Epithelial cell of proximal tubule (primary cell): ENCODE data around the gene SLCO2A1. TPM values are rescaled to one million over a fixed set of nuclear protein-coding genes. Genes with fewer than 3 reads are reported as not detected.

Experiments
- DNase-seq: peaks from one replicate; pipeline ENCODE4 v3.0.0-alpha.2; 2011; ENCODE audit warnings: low read depth
- H3K4me3 ChIP-seq: 2 replicates; pipeline ENCODE4 v1.5.1; 2011; ENCODE audit warnings: low read depth, mild to moderate bottlenecking, low read length
- total RNA-seq: library from RNA; depleted of rRNA; stranded (reverse); fragments of >200 nt; gene quantifications from 2 replicates; pipeline ENCODE4 v1.2.3, GENCODE V29; 2015
- TF ChIP-seq, protein P1 (sequence below): conservative IDR thresholded peaks from 2 replicates; pipeline ENCODE4 v1.5.1; 2012; ENCODE audit warnings: low read depth, mild to moderate bottlenecking, low read length

SLCO2A1 gene
- total RNA-seq, 1 donor from 2014 or later, result 0.75 TPM

DNA sequence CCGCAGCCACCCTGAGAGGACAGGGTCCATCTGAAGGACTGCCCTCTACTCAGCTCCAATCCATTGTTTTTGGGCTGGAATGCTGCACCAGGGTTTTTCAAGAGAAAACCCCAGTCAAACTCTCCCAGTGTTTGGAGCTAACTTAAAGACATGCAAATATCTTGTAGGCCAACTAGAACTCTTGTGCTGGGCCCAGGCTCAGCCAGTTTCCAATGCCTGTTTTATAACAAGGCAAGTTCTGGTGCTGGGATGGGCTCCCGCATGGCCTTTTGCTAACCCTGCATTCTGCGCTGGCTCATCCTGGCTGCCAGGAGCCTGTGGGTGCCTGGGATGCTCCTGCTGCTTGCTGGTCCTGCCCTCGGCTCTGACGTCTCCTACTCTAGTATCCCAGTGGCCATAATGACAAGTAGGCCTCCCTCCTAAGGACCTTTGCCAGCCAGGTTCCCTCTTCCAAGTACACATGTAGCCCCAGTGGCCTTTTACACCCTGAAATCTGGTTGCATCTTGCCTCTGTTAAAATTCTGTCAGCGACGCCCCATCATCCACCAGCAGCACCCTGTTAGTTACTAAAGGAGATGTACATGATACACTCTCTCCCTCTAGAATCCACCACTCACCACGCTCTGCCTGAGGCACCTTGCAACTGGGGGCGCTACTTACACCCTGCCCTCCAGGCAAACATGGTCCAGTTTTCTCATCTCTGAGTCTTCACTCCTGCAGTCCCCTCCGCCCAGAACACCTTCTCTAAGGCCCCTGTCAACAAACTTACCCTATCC, 103.6 kb downstream of the SLCO2A1 start:
- TF ChIP-seq, protein P1, sequence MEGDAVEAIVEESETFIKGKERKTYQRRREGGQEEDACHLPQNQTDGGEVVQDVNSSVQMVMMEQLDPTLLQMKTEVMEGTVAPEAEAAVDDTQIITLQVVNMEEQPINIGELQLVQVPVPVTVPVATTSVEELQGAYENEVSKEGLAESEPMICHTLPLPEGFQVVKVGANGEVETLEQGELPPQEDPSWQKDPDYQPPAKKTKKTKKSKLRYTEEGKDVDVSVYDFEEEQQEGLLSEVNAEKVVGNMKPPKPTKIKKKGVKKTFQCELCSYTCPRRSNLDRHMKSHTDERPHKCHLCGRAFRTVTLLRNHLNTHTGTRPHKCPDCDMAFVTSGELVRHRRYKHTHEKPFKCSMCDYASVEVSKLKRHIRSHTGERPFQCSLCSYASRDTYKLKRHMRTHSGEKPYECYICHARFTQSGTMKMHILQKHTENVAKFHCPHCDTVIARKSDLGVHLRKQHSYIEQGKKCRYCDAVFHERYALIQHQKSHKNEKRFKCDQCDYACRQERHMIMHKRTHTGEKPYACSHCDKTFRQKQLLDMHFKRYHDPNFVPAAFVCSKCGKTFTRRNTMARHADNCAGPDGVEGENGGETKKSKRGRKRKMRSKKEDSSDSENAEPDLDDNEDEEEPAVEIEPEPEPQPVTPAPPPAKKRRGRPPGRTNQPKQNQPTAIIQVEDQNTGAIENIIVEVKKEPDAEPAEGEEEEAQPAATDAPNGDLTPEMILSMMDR, result no peak
- no peak for DNase-seq

GRCh38 chr3:133924041-133924440, 105.7 kb downstream of the SLCO2A1 start:
- DNase-seq, result no peak
- no peak overlapping the region for H3K4me3 ChIP-seq
- TF ChIP-seq, protein P1, result no peak

More for the DNA sequence above, 103.6 kb downstream of the SLCO2A1 start:
- H3K4me3 ChIP-seq, result no peak overlapping the region

GRCh38 chr3:133921592-133921991, 108.1 kb downstream of the SLCO2A1 start:
- TF ChIP-seq, protein P1, result no peak
- H3K4me3 ChIP-seq, result no peak overlapping the region
- DNase-seq, result no peak

DNA sequence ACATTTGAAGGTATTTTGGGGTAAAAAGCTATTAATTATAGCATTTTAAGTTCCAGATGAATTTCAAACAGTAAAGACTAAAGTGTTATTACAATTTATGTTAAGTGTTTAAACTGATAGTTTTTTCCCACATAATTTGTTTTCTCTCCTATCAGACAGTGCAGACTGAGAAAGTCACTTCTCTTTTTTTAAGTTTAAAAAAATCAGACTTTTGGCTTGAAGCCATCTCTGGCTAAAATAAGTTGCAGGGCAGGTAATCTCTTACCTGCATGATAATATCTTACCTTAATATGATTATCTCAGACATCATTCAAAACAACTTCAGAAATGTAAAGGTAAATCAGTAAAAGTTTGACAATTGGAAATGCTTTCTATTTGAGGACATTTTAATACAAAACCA, 112.6 kb downstream of the SLCO2A1 start:
- H3K4me3 ChIP-seq, result no peak overlapping the region
- TF ChIP-seq, protein P1, result no peak
- DNase-seq, result no peak

DNA sequence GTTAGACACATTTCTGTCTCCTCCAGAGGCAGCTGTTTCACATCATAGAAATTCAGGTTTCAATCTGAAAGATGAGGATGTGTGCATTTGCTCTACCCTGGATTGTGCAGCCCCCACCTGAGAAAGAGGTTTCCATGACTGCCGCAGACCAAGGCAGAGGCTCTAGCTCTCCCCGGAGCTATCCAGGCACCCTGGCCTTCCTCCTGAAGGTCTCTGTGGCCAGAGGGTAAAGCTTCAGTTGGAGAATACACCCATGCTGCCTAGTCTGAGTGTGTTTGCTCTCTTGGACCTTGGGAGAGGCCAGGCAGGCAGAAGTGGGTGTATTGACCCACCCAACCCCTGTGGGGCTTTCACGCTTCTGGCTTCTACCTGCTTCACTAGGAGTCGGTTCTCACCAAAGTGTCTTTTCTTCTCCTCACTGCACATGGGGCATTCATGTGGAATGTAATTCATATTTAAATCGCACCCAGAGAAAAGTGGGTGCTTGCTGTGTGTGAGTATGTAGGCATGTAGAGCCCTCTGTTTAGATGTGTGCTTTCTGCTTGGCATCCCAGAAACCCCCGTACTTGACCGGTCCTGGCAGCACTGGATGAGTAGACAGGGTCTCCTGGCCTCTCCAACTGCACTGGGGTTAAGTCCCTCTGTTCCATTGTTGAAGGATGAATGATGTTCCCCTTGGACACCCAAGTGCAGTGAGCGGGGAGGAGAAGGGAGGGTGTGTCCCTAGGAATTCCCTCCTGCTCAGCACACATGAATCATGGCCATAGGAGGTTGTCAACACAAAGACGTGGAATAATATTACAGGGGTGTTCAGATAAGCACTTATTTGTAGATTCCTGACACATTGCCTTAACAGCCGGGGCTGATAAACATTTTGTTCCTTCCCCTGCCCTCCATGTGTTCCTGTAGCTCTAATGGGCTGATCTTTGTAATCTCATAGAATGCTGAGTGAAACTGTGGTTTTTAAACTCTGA, 113.8 kb downstream of the SLCO2A1 start:
- peak; percentile 20 for DNase-seq
- H3K4me3 ChIP-seq, result no peak overlapping the region
- TF ChIP-seq, protein P1, result no peak

DNA sequence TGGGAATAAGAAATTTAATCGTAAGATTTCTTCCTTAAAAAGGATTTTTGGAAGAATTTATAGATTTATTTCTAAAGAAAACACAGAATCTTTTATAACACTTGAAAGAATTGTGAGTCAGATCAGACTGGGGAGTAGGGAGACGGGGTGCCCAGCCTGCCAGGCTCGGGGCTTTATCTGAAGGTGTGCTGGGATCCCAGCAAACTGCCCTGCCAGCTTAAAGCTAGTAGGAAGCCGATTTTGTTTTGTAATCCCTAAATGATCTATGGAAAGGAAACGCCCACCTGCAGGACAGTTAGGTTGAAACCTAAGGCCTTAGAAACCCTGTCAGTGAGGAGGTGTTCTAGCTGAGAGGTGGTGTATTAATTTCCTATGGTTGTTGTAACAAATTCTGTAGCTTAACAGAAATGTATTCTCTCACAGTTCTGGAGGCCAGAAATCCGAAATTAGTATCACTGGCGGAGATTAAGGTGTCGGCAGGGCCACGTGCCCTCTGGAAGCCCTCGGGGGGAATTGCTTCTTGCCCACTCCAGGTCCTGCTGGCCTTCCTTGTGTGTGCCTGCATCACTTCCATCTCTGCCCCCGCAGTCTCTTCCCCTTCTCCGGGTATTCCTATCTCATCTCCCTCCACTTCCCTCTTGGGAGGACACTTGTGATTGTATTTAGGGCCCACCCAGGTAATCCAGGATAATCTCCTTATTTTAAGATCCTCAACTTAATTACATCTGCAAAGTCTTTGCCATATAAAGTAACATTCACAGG, 114.7 kb downstream of the SLCO2A1 start:
- TF ChIP-seq, protein P1, result no peak
- no peak for DNase-seq
- H3K4me3 ChIP-seq, result no peak overlapping the region
